Measurements from ENCODE around the gene PTPRG.
"Not testable (repeated sequence)": the region's sequence is repeated elsewhere in the genome, so short reads cannot be mapped to it uniquely, and the experiment has no call there.

The PTPRG gene

GRCh38 chr3:61688307-61688984 is 127.1 kb downstream of the PTPRG start:
- DNase-seq, result no peak

GRCh38 chr3:61690016-61690415 is 128.6 kb downstream of the PTPRG start:
- no peak for DNase-seq

GRCh38 chr3:61691466-61691865 is 130.1 kb downstream of the PTPRG start:
- DNase-seq, result no peak

- DNase-seq, result no peak
Observed at GRCh38 chr3:61697301-61697700, 135.9 kb downstream of the PTPRG start.

GRCh38 chr3:61698278-61699072 is 137.1 kb downstream of the PTPRG start:
- DNase-seq, result not testable (repeated sequence)

GRCh38 chr3:61699622-61700021 is 138.3 kb downstream of the PTPRG start:
- DNase-seq, result no peak

GRCh38 chr3:61701011-61701410 is 139.6 kb downstream of the PTPRG start:
- DNase-seq, result no peak

GRCh38 chr3:61702453-61702852 is 141.1 kb downstream of the PTPRG start:
- no peak for DNase-seq

GRCh38 chr3:61704807-61705206 is 143.4 kb downstream of the PTPRG start:
- no peak for DNase-seq

- DNase-seq, result no peak
Observed at GRCh38 chr3:61707492-61707891, 146.1 kb downstream of the PTPRG start.

GRCh38 chr3:61710920-61711319 is 149.5 kb downstream of the PTPRG start:
- DNase-seq, result not testable (repeated sequence)

GRCh38 chr3:61714225-61714624 is 152.9 kb downstream of the PTPRG start:
- DNase-seq, result no peak

GRCh38 chr3:61715886-61716527 is 154.6 kb downstream of the PTPRG start:
- no peak for DNase-seq

GRCh38 chr3:61716693-61717092 is 155.3 kb downstream of the PTPRG start:
- not testable (repeated sequence) for DNase-seq

GRCh38 chr3:61718565-61718964 is 157.2 kb downstream of the PTPRG start:
- no peak for DNase-seq

GRCh38 chr3:61719278-61719977 is 158.1 kb downstream of the PTPRG start:
- DNase-seq, result no peak

GRCh38 chr3:61723038-61723437 is 161.7 kb downstream of the PTPRG start:
- DNase-seq, result no peak

GRCh38 chr3:61724183-61724582 is 162.8 kb downstream of the PTPRG start:
- DNase-seq, result no peak

GRCh38 chr3:61724801-61725200 is 163.4 kb downstream of the PTPRG start:
- no peak for DNase-seq

GRCh38 chr3:61725851-61726333 is 164.5 kb downstream of the PTPRG start:
- no peak for DNase-seq

- DNase-seq, result no peak
Observed at GRCh38 chr3:61727435-61727834, 166.1 kb downstream of the PTPRG start.

- no peak for DNase-seq
Observed at GRCh38 chr3:61729038-61729634, 167.8 kb downstream of the PTPRG start.

- no peak for DNase-seq
Observed at GRCh38 chr3:61730056-61730455, 168.7 kb downstream of the PTPRG start.

Measured in NCI-H510A treated with DMSO at 0.1 percent for 48 hours (cell line).